ENCODE measurements around the gene ATP1A4.

DNA sequence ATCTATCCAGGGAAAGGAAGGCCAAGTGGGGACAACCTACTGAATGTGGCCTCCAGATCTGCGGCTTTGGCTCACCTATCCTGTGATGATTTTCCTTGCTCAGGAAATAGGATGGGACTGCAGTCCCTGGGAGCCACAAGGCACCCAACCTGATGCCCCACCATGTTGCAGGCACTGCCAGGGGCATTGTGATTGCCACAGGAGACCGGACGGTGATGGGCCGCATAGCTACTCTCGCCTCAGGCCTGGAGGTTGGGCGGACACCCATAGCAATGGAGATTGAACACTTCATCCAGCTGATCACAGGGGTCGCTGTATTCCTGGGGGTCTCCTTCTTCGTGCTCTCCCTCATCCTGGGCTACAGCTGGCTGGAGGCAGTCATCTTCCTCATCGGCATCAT lies 24.0 kb upstream of the ATP1A4 start:
- TF ChIP-seq, protein P1, sequence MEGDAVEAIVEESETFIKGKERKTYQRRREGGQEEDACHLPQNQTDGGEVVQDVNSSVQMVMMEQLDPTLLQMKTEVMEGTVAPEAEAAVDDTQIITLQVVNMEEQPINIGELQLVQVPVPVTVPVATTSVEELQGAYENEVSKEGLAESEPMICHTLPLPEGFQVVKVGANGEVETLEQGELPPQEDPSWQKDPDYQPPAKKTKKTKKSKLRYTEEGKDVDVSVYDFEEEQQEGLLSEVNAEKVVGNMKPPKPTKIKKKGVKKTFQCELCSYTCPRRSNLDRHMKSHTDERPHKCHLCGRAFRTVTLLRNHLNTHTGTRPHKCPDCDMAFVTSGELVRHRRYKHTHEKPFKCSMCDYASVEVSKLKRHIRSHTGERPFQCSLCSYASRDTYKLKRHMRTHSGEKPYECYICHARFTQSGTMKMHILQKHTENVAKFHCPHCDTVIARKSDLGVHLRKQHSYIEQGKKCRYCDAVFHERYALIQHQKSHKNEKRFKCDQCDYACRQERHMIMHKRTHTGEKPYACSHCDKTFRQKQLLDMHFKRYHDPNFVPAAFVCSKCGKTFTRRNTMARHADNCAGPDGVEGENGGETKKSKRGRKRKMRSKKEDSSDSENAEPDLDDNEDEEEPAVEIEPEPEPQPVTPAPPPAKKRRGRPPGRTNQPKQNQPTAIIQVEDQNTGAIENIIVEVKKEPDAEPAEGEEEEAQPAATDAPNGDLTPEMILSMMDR (conservative IDR thresholded peaks at IDR 0.05 in 1 of 2, IDR thresholded peaks at IDR 0.05 in 1 of 2; ENCODE audit: low read depth in 1 of 2, low read length in 2 of 2): no peak
- no peak for TF ChIP-seq EZH2 (IDR thresholded peaks at IDR 0.05; ENCODE audit: low read length, missing control alignments)

All from fibroblast of lung (primary cell).